Endothelial cell of umbilical vein (primary cell): ENCODE data around the gene TMEM150C. TPM values are rescaled to one million over a fixed set of nuclear protein-coding genes. Genes with fewer than 3 reads are reported as not detected.

Experiments
- BruUV-seq: library from RNA; stranded (reverse); fragments of 400-500 nt; replicated peaks from 2 replicates; lab custom pipeline; 2021; lab: Mats Ljungman, UMichigan
- CTCF ChIA-PET: fragments of 300-600, 350-600 bp; sonication (Branson Sonifier 250); formaldehyde crosslinking; loops from one replicate; lab custom pipeline; 2021; ENCODE audit warnings: antibody characterized with exemption, inconsistent platforms; lab: Charles Lee
- POLR2A ChIA-PET: fragments of 300-600, 350-600 bp; sonication (Branson Sonifier 250); formaldehyde crosslinking; loops from one replicate; lab custom pipeline; 2021; ENCODE audit warnings: antibody characterized with exemption, inconsistent platforms; lab: Charles Lee
- DNase-seq: peaks from one replicate; pipeline ENCODE4 v3.0.0-alpha.2; 2011; ENCODE audit warnings: low read depth, low spot score
- FAIRE-seq: peaks from 2 replicates; lab custom pipeline; 2011; peaks lifted over from hg19 to GRCh38; lab: Jason Lieb, UNC
- H2AFZ ChIP-seq: 2 replicates; pipeline ENCODE4 v1.6.0; 2012; ENCODE audit warnings: low read depth, low read length, control low read depth, inconsistent platforms
- H3K27ac ChIP-seq: 2 replicates; pipeline ENCODE4 v1.5.1; 2011; ENCODE audit warnings: low read depth, mild to moderate bottlenecking, control low read depth, low read length, moderate library complexity; ENCODE audit not compliant: insufficient read depth
- H3K27me3 ChIP-seq, 2 experiments: 2 replicates each; pipeline versions ENCODE4 v1.6.0 to v1.6.1; 2011; ENCODE audit warnings: low read length in 2 of 2, mixed read lengths in 1 of 2; ENCODE audit not compliant: control insufficient read depth in 2 of 2, insufficient read depth in 2 of 2
- H3K36me3 ChIP-seq, 2 experiments: 2 replicates in 1 of 2; 3 replicates in 1 of 2; pipeline ENCODE4 v1.5.1; 2011; ENCODE audit warnings: low read length in 2 of 2, mild to moderate bottlenecking in 1 of 2, moderate library complexity in 1 of 2; ENCODE audit not compliant: control insufficient read depth in 2 of 2, insufficient read depth in 2 of 2; ENCODE audit errors: extremely low read depth in 1 of 2
- H3K4me1 ChIP-seq: 3 replicates; pipeline ENCODE4 v1.5.1; 2011; ENCODE audit warnings: mild to moderate bottlenecking, low read length; ENCODE audit not compliant: control insufficient read depth, insufficient read depth; ENCODE audit errors: extremely low read depth
- H3K4me2 ChIP-seq: 2 replicates; pipeline ENCODE4 v1.6.1; 2011; ENCODE audit warnings: low read length, control low read depth, mixed read lengths; ENCODE audit not compliant: insufficient read depth
- H3K4me3 ChIP-seq, 3 experiments: fragments of 200-600 bp in 1 of 3; sonication (generic), shearing (Covaris generic) in 1 of 3; replicated peaks in 1 of 3; 2 replicates each; pipeline ENCODE4 v1.5.1; 2011 to 2016; ENCODE audit warnings: control low read depth in 3 of 3, low read length in 3 of 3, mild to moderate bottlenecking in 2 of 3, inconsistent platforms in 1 of 3, low read depth in 1 of 3, moderate library complexity in 1 of 3; ENCODE audit not compliant: insufficient read depth in 1 of 3
- H3K79me2 ChIP-seq: 2 replicates; pipeline ENCODE4 v1.6.0; 2012; ENCODE audit warnings: low read length, inconsistent platforms; ENCODE audit not compliant: control insufficient read depth, insufficient read depth
- H3K9ac ChIP-seq: replicated peaks from 2 replicates; pipeline ENCODE3; 2011; ENCODE audit warnings: low read length, control low read depth; ENCODE audit not compliant: insufficient read depth; ENCODE audit errors: extremely low read depth
- H3K9me1 ChIP-seq: replicated peaks from 3 replicates; pipeline ENCODE4 v1.6.0; 2011; ENCODE audit warnings: mild to moderate bottlenecking, low read length; ENCODE audit not compliant: control insufficient read depth, insufficient read depth; ENCODE audit errors: extremely low read depth
- H3K9me3 ChIP-seq: replicated peaks from 2 replicates; pipeline ENCODE4 v1.5.1; 2012; ENCODE audit warnings: low read length, inconsistent platforms; ENCODE audit not compliant: control insufficient read depth, insufficient read depth
- H4K20me1 ChIP-seq: replicated peaks from 2 replicates; pipeline ENCODE3; 2011; ENCODE audit warnings: mild to moderate bottlenecking, low read length; ENCODE audit not compliant: control insufficient read depth, insufficient read depth; ENCODE audit errors: extremely low read depth
- CTCF ChIP-seq, 2 donors: IDR thresholded peaks; 1 replicate in 1 of 2; 2 replicates in 1 of 2; pipeline ENCODE4 v1.5.1; 2011; ENCODE audit warnings: low read length in 2 of 2, mild to moderate bottlenecking in 2 of 2, moderate library complexity in 2 of 2, control low read depth in 1 of 2, inconsistent platforms in 1 of 2, low read depth in 1 of 2; ENCODE audit not compliant: insufficient read depth in 1 of 2; ENCODE audit errors: extremely low read depth in 1 of 2
- EZH2 ChIP-seq: IDR thresholded peaks from 2 replicates; pipeline ENCODE4 v1.6.1; 2012; ENCODE audit warnings: borderline replicate concordance, low read depth, mild to moderate bottlenecking, moderate library complexity, low read length, inconsistent platforms; ENCODE audit not compliant: severe bottlenecking
- FOS ChIP-seq: IDR thresholded peaks from 2 replicates; pipeline ENCODE4 v1.6.1; 2011; ENCODE audit warnings: mild to moderate bottlenecking, low read length, moderate library complexity, borderline replicate concordance; ENCODE audit not compliant: insufficient read depth
- GATA2 ChIP-seq: IDR thresholded peaks from 2 replicates; pipeline ENCODE4 v1.7.0; 2011; ENCODE audit warnings: low read depth, mild to moderate bottlenecking, moderate library complexity, mixed read lengths, low read length; ENCODE audit not compliant: insufficient read length, insufficient read depth
- JUN ChIP-seq: IDR thresholded peaks from 2 replicates; pipeline ENCODE4 v1.6.1; 2011; ENCODE audit warnings: borderline replicate concordance, low read depth; ENCODE audit not compliant: insufficient read length, insufficient read depth
- MAX ChIP-seq: IDR thresholded peaks from 2 replicates; pipeline ENCODE4 v1.6.1; 2011; ENCODE audit not compliant: insufficient read depth, insufficient read length
- MYC ChIP-seq: IDR thresholded peaks from one replicate; pipeline ENCODE4 v1.6.1; 2011; ENCODE audit warnings: mild to moderate bottlenecking, low read depth, low read length
- POLR2A ChIP-seq: IDR thresholded peaks from 2 replicates; pipeline ENCODE4 v1.6.1; 2012; ENCODE audit warnings: low read depth, mild to moderate bottlenecking, control low read depth, low read length
- POLR2AphosphoS5 ChIP-seq: IDR thresholded peaks from 2 replicates; pipeline ENCODE4 v1.6.1; 2012; ENCODE audit warnings: low read depth, mild to moderate bottlenecking, control low read depth, low read length, moderate library complexity; ENCODE audit not compliant: insufficient read depth
- dilution Hi-C: fragments of 300-500 bp; cut with MboI; formaldehyde crosslinking; loops from one replicate; pipeline ENCODE4 v1.15.0; 2019; ENCODE audit warnings: low sequenced_read_pairs; ENCODE audit not compliant: extremely low pct_ligation_motif_present
- intact Hi-C: fragments of 100-400 bp; cut with micrococcal nuclease; formaldehyde crosslinking; loops from one replicate; pipeline ENCODE4 v1.10.0; 2022
- polyA plus RNA-seq, 4 experiments: library from polyadenylated mRNA; depleted of rRNA in 3 of 4; stranded (reverse) in 3 of 4; unstranded in 1 of 4; fragments of >200 nt; gene quantifications; 2 replicates each; pipeline versions ENCODE4 v1.2.1 to v1.2.3, GENCODE V29; 2011 to 2012; ENCODE audit warnings: missing spikeins in 1 of 4
- total RNA-seq: library from RNA; stranded (reverse); gene quantifications from 2 replicates; pipeline ENCODE4 v1.2.3, GENCODE V29; 2021

TMEM150C gene
- total and polyA plus RNA-seq, 2 donors (not counting 3 experiments of a cell fraction or from before 2014, with no cell fraction given), result 4.1 to 6.6 TPM

- H3K4me2 ChIP-seq, result no peak overlapping the region
- intact Hi-C loops (no loop called here), dilution Hi-C loops (no loop called here)
- no peaks in the 10 kb centered on the region for H3K4me1 ChIP-seq
- H2AFZ ChIP-seq, result no peak overlapping the region
- POLR2A ChIA-PET, result no interaction called here
- CTCF ChIA-PET, result interaction anchor here (1.4 to 2.0 kb wide), 2 partner anchors 11 to 151 kb away, joined by 3 to 7 read pairs; no protein-coding TSS in a partner anchor
- no peak overlapping the region for H3K27ac ChIP-seq
- H3K9me3 ChIP-seq, result no peaks in the 10 kb centered on the region
- no peaks in the 10 kb centered on the region for H3K9me1 ChIP-seq
- no TSS peak for BruUV-seq
- no peak for DNase-seq
- TF ChIP-seq JUN, result no peak
- no peak for TF ChIP-seq FOS
- no peak for TF ChIP-seq EZH2
- TF ChIP-seq MAX, result no peak
- TF ChIP-seq CTCF (IDR thresholded peaks at IDR 0.05; ENCODE audit: extremely low read depth in 1 of 2, insufficient read depth in 1 of 2, low read depth in 1 of 2, low read length in 2 of 2), result no peak
- no peak for TF ChIP-seq MYC
- no peak for TF ChIP-seq POLR2A
- no peak for TF ChIP-seq GATA2
- no peak for TF ChIP-seq POLR2AphosphoS5
- FAIRE-seq, result no peak
- no peaks in the 10 kb centered on the region for H3K36me3 ChIP-seq
- H3K9ac ChIP-seq, result no peak overlapping the region
- H3K4me3 ChIP-seq, result no peak overlapping the region
- H3K79me2 ChIP-seq, result no peaks in the 10 kb centered on the region
- peaks cover 11% of the 10 kb centered on the region in 2 experiments for H3K27me3 ChIP-seq
- H4K20me1 ChIP-seq, result no peaks in the 10 kb centered on the region
Observed at GRCh38 chr4:82587826-82588540, 26.2 kb upstream of the TMEM150C start.
